AG09319 (cell line): Measurements from ENCODE around the gene TPRG1L.

ENCODE experiments used
- DNase-seq: peaks from one replicate; pipeline ENCODE4 v3.0.0-alpha.2; 2010; ENCODE audit warnings: low read depth; ENCODE audit errors: extremely low read depth
- TF ChIP-seq, protein P1 (sequence below): IDR thresholded peaks from 2 replicates; pipeline ENCODE4 v1.5.1; 2011; ENCODE audit warnings: low read depth, mild to moderate bottlenecking, inconsistent platforms, low read length, moderate library complexity

TPRG1L gene

GRCh38 chr1:3656450-3657095 lies 31.8 kb downstream of the TPRG1L start:
- no peak for DNase-seq
- TF ChIP-seq, protein P1, sequence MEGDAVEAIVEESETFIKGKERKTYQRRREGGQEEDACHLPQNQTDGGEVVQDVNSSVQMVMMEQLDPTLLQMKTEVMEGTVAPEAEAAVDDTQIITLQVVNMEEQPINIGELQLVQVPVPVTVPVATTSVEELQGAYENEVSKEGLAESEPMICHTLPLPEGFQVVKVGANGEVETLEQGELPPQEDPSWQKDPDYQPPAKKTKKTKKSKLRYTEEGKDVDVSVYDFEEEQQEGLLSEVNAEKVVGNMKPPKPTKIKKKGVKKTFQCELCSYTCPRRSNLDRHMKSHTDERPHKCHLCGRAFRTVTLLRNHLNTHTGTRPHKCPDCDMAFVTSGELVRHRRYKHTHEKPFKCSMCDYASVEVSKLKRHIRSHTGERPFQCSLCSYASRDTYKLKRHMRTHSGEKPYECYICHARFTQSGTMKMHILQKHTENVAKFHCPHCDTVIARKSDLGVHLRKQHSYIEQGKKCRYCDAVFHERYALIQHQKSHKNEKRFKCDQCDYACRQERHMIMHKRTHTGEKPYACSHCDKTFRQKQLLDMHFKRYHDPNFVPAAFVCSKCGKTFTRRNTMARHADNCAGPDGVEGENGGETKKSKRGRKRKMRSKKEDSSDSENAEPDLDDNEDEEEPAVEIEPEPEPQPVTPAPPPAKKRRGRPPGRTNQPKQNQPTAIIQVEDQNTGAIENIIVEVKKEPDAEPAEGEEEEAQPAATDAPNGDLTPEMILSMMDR: no peak

GRCh38 chr1:3657096-3657475 lies 32.3 kb downstream of the TPRG1L start:
- no peak for DNase-seq
- TF ChIP-seq, protein P1: no peak

- TF ChIP-seq, protein P1: no peak
- DNase-seq: no peak
Measured at GRCh38 chr1:3657578-3658230, 32.9 kb downstream of the TPRG1L start.

- TF ChIP-seq, protein P1: no peak
- DNase-seq: no peak
Measured at GRCh38 chr1:3658231-3658615, 33.4 kb downstream of the TPRG1L start.

- TF ChIP-seq, protein P1: no peak
- no peak for DNase-seq
Measured at GRCh38 chr1:3659093-3659492, 34.3 kb downstream of the TPRG1L start.

DNA sequence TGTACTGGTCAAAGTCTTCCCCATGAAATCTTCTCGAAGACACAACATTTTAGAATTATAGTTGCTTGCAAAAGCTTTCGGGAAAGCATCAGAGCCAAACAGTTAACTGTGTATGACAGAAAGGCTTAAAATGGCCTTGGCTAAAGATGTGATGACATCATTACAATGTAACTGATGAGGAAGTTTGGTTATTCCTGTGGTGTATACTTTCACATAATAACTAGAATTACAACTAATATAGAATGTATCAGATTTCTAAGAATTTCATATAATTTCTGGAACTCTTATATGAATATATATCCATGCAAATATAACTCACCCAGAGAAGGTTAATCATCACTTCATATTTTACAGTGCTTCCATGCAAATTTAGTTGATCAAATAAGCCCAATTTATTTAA lies 35.9 kb downstream of the TPRG1L start:
- no peak for DNase-seq
- TF ChIP-seq, protein P1: no peak

- TF ChIP-seq, protein P1: no peak
- DNase-seq: no peak
Measured at GRCh38 chr1:3661631-3662030, 36.8 kb downstream of the TPRG1L start.
